Measurements from ENCODE around the gene REXO4.

GRCh38 chr9:133372144-133372543, 45.7 kb downstream of the REXO4 start:
- TF ChIP-seq GATA2 (IDR thresholded peaks at IDR 0.05; ENCODE audit: low read depth, low read length) = no peak
- TF ChIP-seq GATA3 (IDR thresholded peaks at IDR 0.05; ENCODE audit: low read depth, low read length) = no peak

Measured in SH-SY5Y (cell line).